Esophagus muscularis mucosa (tissue), 4 donors: ENCODE results near the gene LIMCH1. TPM values are rescaled to one million over a fixed set of nuclear protein-coding genes. Genes with fewer than 3 reads are reported as not detected.

ENCODE experiments used
- DNase-seq: peaks from one replicate; pipeline ENCODE4 v3.0.0-alpha.2; 2017; ENCODE audit errors: extremely low spot score
- H3K27ac ChIP-seq, 4 donors: fragments of 200-600 bp; sonication (generic); replicated peaks in 1 of 4; 1 replicate in 3 of 4; 2 replicates in 1 of 4; pipeline ENCODE4 v1.5.1; 2016 to 2019; ENCODE audit warnings: mild to moderate bottlenecking in 1 of 4
- H3K27me3 ChIP-seq, 4 donors: fragments of 200-600 bp; sonication (generic); one replicate each; pipeline versions ENCODE4 v1.5.1 to v1.6.0; 2016 to 2019
- H3K36me3 ChIP-seq, 4 donors: fragments of 200-600 bp; sonication (generic); one replicate each; pipeline ENCODE4 v1.5.1; 2016 to 2019
- H3K4me1 ChIP-seq, 4 donors: fragments of 200-600 bp; sonication (generic); one replicate each; pipeline ENCODE4 v1.5.1; 2016 to 2019
- H3K4me3 ChIP-seq, 4 donors: fragments of 200-600 bp; sonication (generic); 1 replicate in 2 of 4; 2 replicates in 2 of 4; pipeline ENCODE4 v1.5.1; 2016 to 2019; ENCODE audit warnings: mild to moderate bottlenecking in 4 of 4, moderate library complexity in 1 of 4
- H3K9me3 ChIP-seq, 4 donors: fragments of 200-600 bp; sonication (generic); 1 replicate in 3 of 4; 2 replicates in 1 of 4; pipeline ENCODE4 v1.5.1; 2016 to 2019
- EP300 ChIP-seq: sonication (generic); formaldehyde crosslinking; IDR thresholded peaks from one replicate; pipeline ENCODE4 v1.6.1; 2017; ENCODE audit warnings: antibody characterized with exemption
- POLR2A ChIP-seq: fragments of 450-650 bp; IDR thresholded peaks from one replicate; pipeline ENCODE4 v1.6.1; 2017; ENCODE audit warnings: antibody characterized with exemption, moderate library complexity, mild to moderate bottlenecking, low read depth
- POLR2AphosphoS5 ChIP-seq, 2 donors: sonication (generic); formaldehyde crosslinking; IDR thresholded peaks; one replicate each; pipeline ENCODE4 v1.6.1; 2017; ENCODE audit warnings: antibody characterized with exemption in 2 of 2
- WGBS: methylation state at CpG from one replicate; pipeline ENCODE4 v1.1.5; 2018; 5-methylcytosine and 5-hydroxymethylcytosine counted together
- intact Hi-C: fragments of 100-400 bp; cut with DNase I; formaldehyde crosslinking; loops from one replicate; pipeline ENCODE4 v1.15.1; 2023
- total RNA-seq, 4 donors: library from RNA; depleted of rRNA; stranded (reverse); fragments of >200 nt; gene quantifications; one replicate each; pipeline versions ENCODE4 v1.1.0 to v1.2.1, GENCODE V29; 2016
- TF ChIP-seq, protein P1 (sequence below), 3 experiments: fragments of 200-600 bp in 2 of 3; fragments of 450-650 bp in 1 of 3; sonication (generic) in 2 of 3; IDR thresholded peaks; one replicate each; pipeline ENCODE4 v1.5.1; 2017 to 2019; ENCODE audit warnings: antibody characterized with exemption in 3 of 3, mild to moderate bottlenecking in 2 of 3, moderate library complexity in 1 of 3

Gene LIMCH1
- total RNA-seq, 4 donors from 2014 or later, result 49.0 to 101 (median 72.1) TPM

DNA sequence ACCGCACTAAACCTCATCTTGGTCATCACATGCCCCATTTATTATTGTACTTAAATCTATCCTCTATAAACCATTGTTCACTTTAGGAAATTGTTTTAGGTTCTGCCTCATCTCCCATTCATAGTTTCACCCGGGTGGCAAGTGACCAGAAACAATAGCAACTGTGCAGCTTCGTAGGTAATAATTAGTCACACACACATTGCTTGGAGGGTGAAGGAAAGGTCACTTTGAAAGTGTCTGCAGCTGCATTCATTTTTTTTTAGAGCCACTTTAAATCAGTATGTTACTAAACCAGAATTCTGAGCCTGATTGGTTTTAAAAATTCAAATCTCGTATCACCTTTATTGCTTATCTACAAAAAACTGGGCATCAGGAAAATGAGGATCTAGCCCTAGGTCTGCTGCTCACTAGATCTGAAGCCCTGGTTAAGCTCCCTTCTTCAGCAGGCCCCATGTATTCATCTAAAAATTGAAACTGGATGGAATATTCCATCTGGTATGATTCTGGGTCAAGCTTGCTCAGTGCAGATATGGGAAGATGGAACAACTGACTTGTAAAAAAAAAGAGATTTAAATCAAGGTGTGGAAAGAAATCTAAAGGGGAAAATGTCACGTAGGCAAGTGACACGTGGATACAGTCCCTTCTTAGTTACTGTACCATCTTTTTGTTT lies 62.4 kb downstream of the LIMCH1 start:
- H3K4me3 ChIP-seq, result no peak overlapping the region
- no peaks in the 10 kb centered on the region for H3K9me3 ChIP-seq
- H3K36me3 ChIP-seq, result no peaks in the 10 kb centered on the region
- no peak overlapping the region for H3K27ac ChIP-seq
- intact Hi-C loops, result no loop called here
- no peaks in the 10 kb centered on the region for H3K27me3 ChIP-seq
- no peak for DNase-seq
- peaks cover 5 to 36% (median 12%) of the 10 kb centered on the region in 4 donors for H3K4me1 ChIP-seq
- 75% methylated on average over 6 of the region's 6 CpGs for WGBS
- peak in 1 of 2 donors; percentile 18 for TF ChIP-seq POLR2AphosphoS5 (IDR thresholded peaks at IDR 0.05)
- TF ChIP-seq, protein P1, sequence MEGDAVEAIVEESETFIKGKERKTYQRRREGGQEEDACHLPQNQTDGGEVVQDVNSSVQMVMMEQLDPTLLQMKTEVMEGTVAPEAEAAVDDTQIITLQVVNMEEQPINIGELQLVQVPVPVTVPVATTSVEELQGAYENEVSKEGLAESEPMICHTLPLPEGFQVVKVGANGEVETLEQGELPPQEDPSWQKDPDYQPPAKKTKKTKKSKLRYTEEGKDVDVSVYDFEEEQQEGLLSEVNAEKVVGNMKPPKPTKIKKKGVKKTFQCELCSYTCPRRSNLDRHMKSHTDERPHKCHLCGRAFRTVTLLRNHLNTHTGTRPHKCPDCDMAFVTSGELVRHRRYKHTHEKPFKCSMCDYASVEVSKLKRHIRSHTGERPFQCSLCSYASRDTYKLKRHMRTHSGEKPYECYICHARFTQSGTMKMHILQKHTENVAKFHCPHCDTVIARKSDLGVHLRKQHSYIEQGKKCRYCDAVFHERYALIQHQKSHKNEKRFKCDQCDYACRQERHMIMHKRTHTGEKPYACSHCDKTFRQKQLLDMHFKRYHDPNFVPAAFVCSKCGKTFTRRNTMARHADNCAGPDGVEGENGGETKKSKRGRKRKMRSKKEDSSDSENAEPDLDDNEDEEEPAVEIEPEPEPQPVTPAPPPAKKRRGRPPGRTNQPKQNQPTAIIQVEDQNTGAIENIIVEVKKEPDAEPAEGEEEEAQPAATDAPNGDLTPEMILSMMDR (IDR thresholded peaks at IDR 0.05), result no peak

DNA sequence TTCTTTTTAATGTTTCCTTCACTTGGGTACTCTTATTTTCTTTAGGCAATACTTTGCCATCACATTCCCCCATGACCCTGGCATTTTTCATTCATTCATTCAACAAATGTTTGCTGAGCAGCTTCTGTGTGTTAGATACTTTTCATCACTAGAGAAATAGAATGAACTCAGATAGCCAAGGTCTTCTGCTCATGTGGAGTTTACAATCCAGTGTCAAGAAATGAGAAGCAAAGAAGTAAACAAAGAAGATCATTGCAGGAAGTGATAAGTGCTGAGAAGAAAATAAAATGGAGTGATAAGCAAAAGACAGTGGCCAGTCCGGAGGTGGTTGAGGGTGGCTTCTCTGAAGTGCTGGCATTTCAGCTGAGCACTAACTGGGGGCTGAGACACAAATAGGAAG lies 63.1 kb downstream of the LIMCH1 start:
- H3K9me3 ChIP-seq, result no peaks in the 10 kb centered on the region
- no peak overlapping the region for H3K4me3 ChIP-seq
- no peak for DNase-seq
- H3K27me3 ChIP-seq, result no peaks in the 10 kb centered on the region
- intact Hi-C loops, result no loop called here
- no peak for TF ChIP-seq POLR2AphosphoS5 (IDR thresholded peaks at IDR 0.05)
- TF ChIP-seq EP300, result no peak
- H3K27ac ChIP-seq, result no peak overlapping the region
- H3K4me1 ChIP-seq, result peaks cover 5 to 36% (median 12%) of the 10 kb centered on the region in 4 donors
- peaks cover 0 to 5% (median 0%) of the 10 kb centered on the region in 4 donors for H3K36me3 ChIP-seq
- WGBS, result 82% methylated on average over 1 of the region's 1 CpG

DNA sequence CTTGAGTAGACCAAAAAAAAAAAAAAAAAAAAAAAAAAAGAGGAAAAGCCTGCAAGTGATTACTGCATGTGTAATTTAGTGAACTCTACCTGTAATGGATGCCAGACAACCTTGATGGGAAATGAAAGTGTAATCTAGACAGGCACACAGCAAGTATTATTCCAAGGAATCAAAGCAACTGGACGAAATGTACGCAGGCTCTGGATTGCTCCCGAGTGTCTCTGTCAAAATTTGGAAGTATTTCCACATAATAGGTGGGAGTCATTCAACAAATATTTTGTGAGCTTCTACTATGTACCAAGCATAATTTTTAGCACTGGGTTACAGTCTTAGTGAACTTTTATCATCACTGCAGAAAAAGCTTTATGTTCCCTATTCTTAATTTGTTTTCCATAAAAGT lies 64.2 kb downstream of the LIMCH1 start:
- WGBS, result 80% methylated on average over 3 of the region's 3 CpGs
- H3K27ac ChIP-seq, result no peak overlapping the region
- peaks cover 0 to 16% (median 0%) of the 10 kb centered on the region in 4 donors for H3K36me3 ChIP-seq
- DNase-seq, result no peak
- no peak overlapping the region for H3K4me3 ChIP-seq
- H3K27me3 ChIP-seq, result no peaks in the 10 kb centered on the region
- H3K4me1 ChIP-seq, result peaks cover 7 to 36% (median 13%) of the 10 kb centered on the region in 4 donors
- no peaks in the 10 kb centered on the region for H3K9me3 ChIP-seq
- intact Hi-C loops, result no loop called here
- TF ChIP-seq EP300, result no peak
- TF ChIP-seq, protein P1 (IDR thresholded peaks at IDR 0.05), result no peak
- TF ChIP-seq POLR2AphosphoS5 (IDR thresholded peaks at IDR 0.05), result no peak
- no peak for TF ChIP-seq POLR2A

DNA sequence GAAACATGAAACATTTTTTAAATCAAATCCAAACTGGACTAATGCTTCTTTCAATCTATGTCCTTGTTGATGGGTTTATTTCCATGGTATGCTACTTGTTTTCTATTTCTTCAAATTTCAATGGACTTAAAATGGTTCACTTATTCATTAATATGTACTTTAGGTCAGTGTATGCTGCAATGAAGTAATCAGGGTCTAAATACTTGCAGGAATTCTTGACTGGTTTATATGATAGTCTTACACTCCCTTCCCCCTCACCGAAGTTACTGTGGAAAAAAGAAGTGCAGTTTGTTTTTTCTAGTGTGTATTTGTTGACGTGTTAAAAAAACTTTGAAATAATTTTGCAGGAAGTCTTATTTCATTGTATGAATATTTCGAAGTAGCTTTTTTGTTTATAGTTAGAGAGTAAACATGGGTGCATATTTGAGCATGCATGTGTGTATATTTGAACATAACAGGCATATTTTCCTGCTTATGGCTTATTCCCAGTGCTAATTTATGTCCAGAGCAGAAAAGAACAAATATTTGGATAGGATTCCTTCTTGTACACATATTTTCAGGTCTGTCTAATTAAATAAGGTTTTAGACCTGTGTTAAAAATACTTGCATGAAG lies 65.0 kb downstream of the LIMCH1 start:
- no peaks in the 10 kb centered on the region for H3K9me3 ChIP-seq
- no peak overlapping the region for H3K27ac ChIP-seq
- H3K4me3 ChIP-seq, result no peak overlapping the region
- H3K36me3 ChIP-seq, result peaks cover 0 to 25% (median 0%) of the 10 kb centered on the region in 4 donors
- no peaks in the 10 kb centered on the region for H3K27me3 ChIP-seq
- intact Hi-C loops, result no loop called here
- H3K4me1 ChIP-seq, result peaks cover 7 to 36% (median 14%) of the 10 kb centered on the region in 4 donors
- no peak for DNase-seq
- 83% methylated on average over 3 of the region's 3 CpGs for WGBS
- TF ChIP-seq POLR2A, result no peak
- TF ChIP-seq, protein P1 (IDR thresholded peaks at IDR 0.05), result no peak
- no peak for TF ChIP-seq POLR2AphosphoS5 (IDR thresholded peaks at IDR 0.05)
- no peak for TF ChIP-seq EP300

DNA sequence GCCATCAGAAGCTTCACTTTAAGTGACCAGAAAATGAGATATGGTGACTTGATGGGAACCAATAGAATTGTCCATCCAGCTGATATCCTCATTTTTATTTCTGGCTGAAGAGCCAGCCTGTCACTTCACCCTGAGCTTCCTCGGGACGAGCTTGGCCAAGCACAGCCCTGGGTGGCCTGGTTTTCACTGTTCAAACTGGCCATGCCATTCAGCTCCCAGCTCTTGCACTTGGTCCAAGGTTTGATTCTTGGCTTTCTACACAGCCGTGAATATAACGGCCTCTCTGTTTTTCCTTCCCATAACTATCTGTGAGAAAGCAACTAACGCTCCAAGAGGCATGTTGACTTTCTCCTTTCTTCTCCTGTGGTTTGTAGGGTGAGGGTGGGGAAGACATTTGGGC lies 71.9 kb downstream of the LIMCH1 start:
- Histone ChIP-seq H3K4me3 (no peak overlapping the region), H3K27me3 (no peaks in the 10 kb centered on the region), H3K4me1 (peaks cover 28 to 31% (median 31%) of the 10 kb centered on the region in 4 donors), H3K9me3 (no peaks in the 10 kb centered on the region), H3K27ac (no peak overlapping the region), H3K36me3 (peaks cover 0 to 32% (median 0%) of the 10 kb centered on the region in 4 donors)
- TF ChIP-seq POLR2A (no peak), POLR2AphosphoS5 (IDR thresholded peaks at IDR 0.05) (no peak), EP300 (no peak)
- TF ChIP-seq, protein P1 (IDR thresholded peaks at IDR 0.05), result no peak
- no peak for DNase-seq
- intact Hi-C loops, result no loop called here
- 90% methylated on average over 5 of the region's 5 CpGs for WGBS
